BJ (cell line): ENCODE measurements around the gene NOVA1. TPM values are rescaled to one million over a fixed set of nuclear protein-coding genes. Genes with fewer than 3 reads are reported as not detected.

Experiments
- CTCF ChIA-PET: fragments of 350-600 bp; formaldehyde crosslinking; extraction: SDS; loops from one replicate; lab custom pipeline; 2021; ENCODE audit warnings: antibody characterized with exemption, inconsistent platforms; lab: Yijun Ruan, JAX
- POLR2A ChIA-PET: fragments of 300-600 bp; sonication (Branson Sonifier 250); formaldehyde crosslinking; extraction: SDS; loops from one replicate; lab custom pipeline; 2021; ENCODE audit warnings: antibody characterized with exemption; lab: Charles Lee
- DNase-seq: peaks from one replicate; pipeline ENCODE4 v3.0.0-alpha.2; 2011; ENCODE audit warnings: low read depth
- H3K27me3 ChIP-seq: 2 replicates; pipeline ENCODE4 v1.6.0; 2011; ENCODE audit warnings: low read length; ENCODE audit not compliant: control insufficient read depth, insufficient read depth
- H3K36me3 ChIP-seq: 2 replicates; pipeline ENCODE4 v1.5.1; 2011; ENCODE audit warnings: low read length; ENCODE audit not compliant: control insufficient read depth, insufficient read depth
- H3K4me3 ChIP-seq: 2 replicates; pipeline ENCODE4 v1.5.1; 2011; ENCODE audit warnings: low read depth, mild to moderate bottlenecking, control low read depth, low read length
- polyA plus RNA-seq: library from polyadenylated mRNA; depleted of rRNA; stranded (reverse); fragments of >200 nt; gene quantifications from 2 replicates; pipeline ENCODE4 v1.2.3, GENCODE V29; 2011
- TF ChIP-seq, protein P1 (sequence below): IDR thresholded peaks from 2 replicates; pipeline ENCODE4 v1.5.1; 2011; ENCODE audit warnings: low read depth, mild to moderate bottlenecking, control low read depth, inconsistent platforms, low read length, moderate library complexity; ENCODE audit not compliant: insufficient read depth

NOVA1 gene
- polyA plus RNA-seq, 1 experiment, result not detected

DNA sequence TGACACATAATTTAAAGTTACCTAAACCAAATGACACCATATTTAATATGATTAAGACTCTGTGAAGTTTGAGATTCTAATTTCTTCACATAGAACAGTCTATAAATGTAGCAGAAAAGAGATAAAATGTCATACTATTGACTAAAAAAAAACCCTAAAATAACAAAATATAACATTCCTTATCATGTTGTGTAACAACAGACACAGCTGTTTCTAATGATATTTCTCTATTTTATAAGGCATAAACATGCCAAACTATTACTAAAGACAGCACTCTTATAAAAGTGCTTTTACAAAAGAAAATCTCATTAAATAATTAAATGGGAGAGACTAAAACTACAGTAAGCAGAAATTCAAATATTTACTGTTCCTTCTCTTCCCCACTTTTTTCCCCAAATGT, 49.4 kb downstream of the NOVA1 start:
- TF ChIP-seq, protein P1, sequence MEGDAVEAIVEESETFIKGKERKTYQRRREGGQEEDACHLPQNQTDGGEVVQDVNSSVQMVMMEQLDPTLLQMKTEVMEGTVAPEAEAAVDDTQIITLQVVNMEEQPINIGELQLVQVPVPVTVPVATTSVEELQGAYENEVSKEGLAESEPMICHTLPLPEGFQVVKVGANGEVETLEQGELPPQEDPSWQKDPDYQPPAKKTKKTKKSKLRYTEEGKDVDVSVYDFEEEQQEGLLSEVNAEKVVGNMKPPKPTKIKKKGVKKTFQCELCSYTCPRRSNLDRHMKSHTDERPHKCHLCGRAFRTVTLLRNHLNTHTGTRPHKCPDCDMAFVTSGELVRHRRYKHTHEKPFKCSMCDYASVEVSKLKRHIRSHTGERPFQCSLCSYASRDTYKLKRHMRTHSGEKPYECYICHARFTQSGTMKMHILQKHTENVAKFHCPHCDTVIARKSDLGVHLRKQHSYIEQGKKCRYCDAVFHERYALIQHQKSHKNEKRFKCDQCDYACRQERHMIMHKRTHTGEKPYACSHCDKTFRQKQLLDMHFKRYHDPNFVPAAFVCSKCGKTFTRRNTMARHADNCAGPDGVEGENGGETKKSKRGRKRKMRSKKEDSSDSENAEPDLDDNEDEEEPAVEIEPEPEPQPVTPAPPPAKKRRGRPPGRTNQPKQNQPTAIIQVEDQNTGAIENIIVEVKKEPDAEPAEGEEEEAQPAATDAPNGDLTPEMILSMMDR, result no peak
- POLR2A ChIA-PET, result no interaction called here
- DNase-seq, result no peak
- Histone ChIP-seq H3K4me3 (no peak overlapping the region), H3K27me3 (no peaks in the 10 kb centered on the region), H3K36me3 (no peaks in the 10 kb centered on the region)
- CTCF ChIA-PET, result interaction anchor here (0.6 kb wide), 1 partner anchor 69 kb away, joined by 3 read pairs; no protein-coding TSS in a partner anchor

- Histone ChIP-seq H3K27me3 (no peaks in the 10 kb centered on the region), H3K4me3 (no peak overlapping the region), H3K36me3 (no peaks in the 10 kb centered on the region)
- POLR2A ChIA-PET, result no interaction called here
- CTCF ChIA-PET, result no interaction called here
- no peak for DNase-seq
- TF ChIP-seq, protein P1, result no peak
Measured at GRCh38 chr14:26538176-26538575, 59.7 kb downstream of the NOVA1 start.

GRCh38 chr14:26531894-26532293, 65.9 kb downstream of the NOVA1 start:
- Histone ChIP-seq H3K36me3 (no peaks in the 10 kb centered on the region), H3K27me3 (no peaks in the 10 kb centered on the region), H3K4me3 (no peak overlapping the region)
- ChIA-PET POLR2A (no interaction called here), CTCF (no interaction called here)
- DNase-seq, result no peak
- TF ChIP-seq, protein P1, result no peak

- Histone ChIP-seq H3K4me3 (no peak overlapping the region), H3K36me3 (no peaks in the 10 kb centered on the region), H3K27me3 (no peaks in the 10 kb centered on the region)
- TF ChIP-seq, protein P1, result no peak
- DNase-seq, result no peak
- ChIA-PET CTCF (no interaction called here), POLR2A (no interaction called here)
Measured at GRCh38 chr14:26528415-26529182, 69.2 kb downstream of the NOVA1 start.

DNA sequence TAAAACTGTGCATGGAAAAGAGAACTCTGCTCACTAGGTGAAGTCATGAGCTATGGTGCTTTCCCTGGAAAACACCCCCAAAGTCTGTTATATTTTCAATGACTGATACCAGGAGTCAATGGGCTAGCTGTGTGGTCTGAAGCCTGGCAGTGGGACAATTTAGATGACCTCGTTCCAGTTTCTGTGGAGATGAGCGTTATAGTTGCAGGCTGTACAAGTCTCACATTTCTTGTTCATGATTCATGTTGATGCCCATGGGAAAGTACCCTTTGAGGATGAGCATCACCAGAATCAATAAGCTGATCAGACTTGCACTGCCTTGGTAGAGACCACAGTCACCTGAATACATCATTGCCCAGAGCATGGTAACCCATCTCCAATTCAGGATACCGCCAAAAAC, 70.7 kb downstream of the NOVA1 start:
- Histone ChIP-seq H3K36me3 (no peaks in the 10 kb centered on the region), H3K4me3 (no peak overlapping the region), H3K27me3 (no peaks in the 10 kb centered on the region)
- TF ChIP-seq, protein P1, result no peak
- POLR2A ChIA-PET, result no interaction called here
- CTCF ChIA-PET, result no interaction called here
- no peak for DNase-seq
